ENCODE data around the gene TRPC4AP. TPM values are rescaled to one million over a fixed set of nuclear protein-coding genes. Genes with fewer than 3 reads are reported as not detected.
A peak's percentile ranks its signal among the peaks of the same experiment; 100 is the strongest.

TRPC4AP gene, protein sequence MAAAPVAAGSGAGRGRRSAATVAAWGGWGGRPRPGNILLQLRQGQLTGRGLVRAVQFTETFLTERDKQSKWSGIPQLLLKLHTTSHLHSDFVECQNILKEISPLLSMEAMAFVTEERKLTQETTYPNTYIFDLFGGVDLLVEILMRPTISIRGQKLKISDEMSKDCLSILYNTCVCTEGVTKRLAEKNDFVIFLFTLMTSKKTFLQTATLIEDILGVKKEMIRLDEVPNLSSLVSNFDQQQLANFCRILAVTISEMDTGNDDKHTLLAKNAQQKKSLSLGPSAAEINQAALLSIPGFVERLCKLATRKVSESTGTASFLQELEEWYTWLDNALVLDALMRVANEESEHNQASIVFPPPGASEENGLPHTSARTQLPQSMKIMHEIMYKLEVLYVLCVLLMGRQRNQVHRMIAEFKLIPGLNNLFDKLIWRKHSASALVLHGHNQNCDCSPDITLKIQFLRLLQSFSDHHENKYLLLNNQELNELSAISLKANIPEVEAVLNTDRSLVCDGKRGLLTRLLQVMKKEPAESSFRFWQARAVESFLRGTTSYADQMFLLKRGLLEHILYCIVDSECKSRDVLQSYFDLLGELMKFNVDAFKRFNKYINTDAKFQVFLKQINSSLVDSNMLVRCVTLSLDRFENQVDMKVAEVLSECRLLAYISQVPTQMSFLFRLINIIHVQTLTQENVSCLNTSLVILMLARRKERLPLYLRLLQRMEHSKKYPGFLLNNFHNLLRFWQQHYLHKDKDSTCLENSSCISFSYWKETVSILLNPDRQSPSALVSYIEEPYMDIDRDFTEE
- 25.3 and 36.8 TPM in 2 replicates for total RNA-seq (2014; rRNA removed; shearing (Covaris generic))

DNA sequence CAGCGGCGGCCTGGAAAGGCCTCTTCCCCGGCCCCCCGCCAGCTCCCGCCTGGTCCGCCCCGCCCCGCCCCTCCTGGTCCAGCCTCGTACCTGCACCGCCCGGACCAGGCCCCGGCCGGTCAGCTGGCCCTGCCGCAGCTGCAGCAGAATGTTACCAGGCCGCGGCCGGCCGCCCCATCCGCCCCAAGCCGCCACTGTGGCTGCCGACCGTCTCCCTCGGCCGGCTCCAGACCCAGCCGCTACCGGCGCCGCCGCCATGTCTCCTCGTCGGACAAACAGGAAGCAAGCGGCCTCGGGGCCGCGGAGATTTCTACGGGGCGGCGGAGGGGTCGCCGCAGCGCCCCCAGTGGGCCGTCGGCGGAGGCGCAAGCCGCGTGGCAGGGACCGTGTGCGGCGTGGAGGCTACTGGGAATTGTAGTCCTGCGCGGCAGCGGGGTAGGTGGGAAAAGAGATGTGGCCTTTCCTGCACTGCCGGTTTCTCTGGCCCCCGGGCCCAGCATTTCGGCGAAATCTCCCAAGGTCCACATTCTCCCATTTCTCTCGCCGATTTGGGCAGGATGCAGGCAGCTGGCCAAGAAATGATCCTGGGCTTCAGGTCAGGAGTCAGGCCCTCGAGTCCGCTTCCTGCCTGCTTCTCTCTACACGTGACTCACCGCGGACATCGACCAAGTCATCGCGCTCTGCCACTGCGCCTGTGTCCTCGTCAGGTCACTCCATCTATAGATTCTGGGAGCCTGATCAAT is at the start of gene TRPC4AP:
Gene TRPC4AP, minus strand, starts transcription at position 284 of the 743 bp plus-strand sequence. Its CDS starts 26 bp downstream, at position 258.
- Histone ChIP-seq H3K27me3 (replicated peaks) (no peaks in the 10 kb centered on the region), H3K4me1 (replicated peaks) (peaks cover 23% of the 10 kb centered on the region), H3K27ac (peak within 1 kb of the TSS; percentile 87), H3K9me3 (replicated peaks) (no peaks in the 10 kb centered on the region), H3K36me3 (peaks cover 20% of the 10 kb centered on the region), H3K4me3 (peak within 1 kb of the TSS; percentile 84)
- peak; percentile 87 to 97 for DNase-seq (ENCODE audit: low read depth in 1 of 2, low spot score in 2 of 2)

- peaks cover 5% of the 10 kb centered on the region; the same call in 1 of the 2 replicates for H3K4me1 ChIP-seq (replicated peaks)
- no peaks in the 10 kb centered on the region for H3K9me3 ChIP-seq (replicated peaks)
- H3K36me3 ChIP-seq, result peaks cover 49% of the 10 kb centered on the region
- no peak for DNase-seq (ENCODE audit: low read depth in 1 of 2, low spot score in 2 of 2)
- H3K4me3 ChIP-seq, result no peak overlapping the region
- no peaks in the 10 kb centered on the region for H3K27me3 ChIP-seq (replicated peaks)
- H3K27ac ChIP-seq, result no peak overlapping the region
Measured at GRCh38 chr20:35135867-35136586, 43.4 kb upstream of the TRPC4AP start.

DNA sequence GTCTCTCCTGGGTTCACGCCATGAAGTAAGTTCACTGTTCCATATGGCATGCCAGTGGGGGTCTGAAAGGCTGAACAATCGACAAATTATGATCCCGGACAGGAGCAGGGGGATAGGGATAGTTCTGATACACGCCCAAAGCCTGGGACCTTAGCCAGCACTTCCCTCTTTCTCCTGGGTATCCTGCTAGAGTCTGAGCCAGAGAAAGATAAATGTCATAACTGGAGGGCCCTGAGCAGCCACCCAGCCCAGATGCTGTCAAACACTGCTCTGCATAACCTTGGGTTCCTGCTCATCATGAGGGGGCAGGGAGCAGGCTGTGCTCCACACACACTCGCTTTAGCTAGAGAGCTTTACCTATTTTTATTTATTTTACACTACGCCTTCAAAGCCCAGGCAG is 42.3 kb upstream of the TRPC4AP start:
- Histone ChIP-seq H3K27me3 (replicated peaks) (no peaks in the 10 kb centered on the region), H3K27ac (no peak overlapping the region)
- DNase-seq (ENCODE audit: low read depth in 1 of 2, low spot score in 2 of 2), result no peak

DNA sequence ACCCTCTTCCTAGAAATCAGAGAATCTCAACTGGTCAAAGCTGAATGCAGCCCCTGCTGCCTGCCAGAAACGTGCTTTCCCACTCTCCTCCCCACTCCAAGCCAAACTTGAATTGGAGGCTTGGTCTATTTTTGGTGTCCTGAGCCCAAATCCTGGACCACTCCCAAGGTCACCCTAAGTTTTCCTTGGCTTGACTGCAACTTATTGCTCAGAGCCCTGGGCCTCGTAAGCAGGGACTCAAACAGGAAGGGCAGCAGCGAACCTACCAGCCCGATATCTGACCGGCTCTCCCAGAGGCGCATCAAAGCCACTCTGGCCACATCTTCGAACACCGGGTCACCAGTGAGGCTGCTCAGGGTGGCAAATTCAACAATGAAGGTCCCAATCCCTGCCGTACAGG is 41.9 kb upstream of the TRPC4AP start:
- Histone ChIP-seq H3K36me3 (peaks cover 45% of the 10 kb centered on the region), H3K27ac (no peak overlapping the region), H3K4me3 (no peak overlapping the region), H3K27me3 (replicated peaks) (no peaks in the 10 kb centered on the region), H3K4me1 (replicated peaks) (peaks cover 12% of the 10 kb centered on the region), H3K9me3 (replicated peaks) (no peaks in the 10 kb centered on the region)
- DNase-seq (ENCODE audit: low read depth in 1 of 2, low spot score in 2 of 2), result no peak

More for the DNA sequence above, 42.3 kb upstream of the TRPC4AP start:
- H3K4me3 ChIP-seq, result no peak overlapping the region
- no peaks in the 10 kb centered on the region for H3K9me3 ChIP-seq (replicated peaks)
- H3K36me3 ChIP-seq, result peaks cover 48% of the 10 kb centered on the region
- H3K4me1 ChIP-seq (replicated peaks), result peaks cover 8% of the 10 kb centered on the region

- peaks cover 45% of the 10 kb centered on the region for H3K36me3 ChIP-seq
- no peak for DNase-seq (ENCODE audit: low read depth in 1 of 2, low spot score in 2 of 2)
- no peaks in the 10 kb centered on the region for H3K27me3 ChIP-seq (replicated peaks)
- H3K4me1 ChIP-seq (replicated peaks), result peaks cover 18% of the 10 kb centered on the region
- H3K9me3 ChIP-seq (replicated peaks), result no peaks in the 10 kb centered on the region
- no peak overlapping the region for H3K27ac ChIP-seq
- no peak overlapping the region for H3K4me3 ChIP-seq
Measured at GRCh38 chr20:35133735-35134134, 41.1 kb upstream of the TRPC4AP start.

- no peaks in the 10 kb centered on the region for H3K9me3 ChIP-seq (replicated peaks)
- no peak overlapping the region for H3K27ac ChIP-seq
- no peak overlapping the region for H3K4me3 ChIP-seq
- H3K4me1 ChIP-seq (replicated peaks), result peaks cover 18% of the 10 kb centered on the region
- peaks cover 44% of the 10 kb centered on the region for H3K36me3 ChIP-seq
- H3K27me3 ChIP-seq (replicated peaks), result no peaks in the 10 kb centered on the region
- DNase-seq (ENCODE audit: low read depth in 1 of 2, low spot score in 2 of 2), result no peak
Measured at GRCh38 chr20:35133031-35133430, 40.4 kb upstream of the TRPC4AP start.

GRCh38 chr20:35131934-35132333 is 39.3 kb upstream of the TRPC4AP start:
- Histone ChIP-seq H3K4me3 (no peak overlapping the region), H3K27me3 (replicated peaks) (no peaks in the 10 kb centered on the region), H3K27ac (no peak overlapping the region), H3K9me3 (replicated peaks) (no peaks in the 10 kb centered on the region), H3K4me1 (replicated peaks) (peaks cover 18% of the 10 kb centered on the region), H3K36me3 (peaks cover 40% of the 10 kb centered on the region)
- DNase-seq (ENCODE audit: low read depth in 1 of 2, low spot score in 2 of 2), result no peak

DNA sequence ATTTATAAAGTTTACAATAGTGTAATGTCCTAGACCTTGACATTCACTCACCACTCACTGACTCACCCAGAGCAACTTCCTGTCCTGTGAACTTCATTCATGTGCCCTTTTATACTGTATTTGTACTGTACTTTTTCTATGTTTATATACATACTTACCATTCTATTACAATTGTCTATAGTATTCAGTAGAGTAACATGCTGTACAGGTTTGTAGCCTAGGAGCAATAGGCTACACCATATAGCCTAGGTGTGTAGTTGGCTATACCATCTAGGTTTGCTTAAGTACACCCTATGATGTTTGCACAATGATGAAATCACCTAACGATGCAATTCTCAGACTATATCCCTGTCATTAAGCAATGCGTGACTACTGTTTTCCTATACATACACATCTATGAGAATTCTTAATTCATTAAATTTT is 37.1 kb upstream of the TRPC4AP start:
- H3K27ac ChIP-seq, result peak overlapping the region; percentile 41
- no peak overlapping the region for H3K4me3 ChIP-seq
- no peaks in the 10 kb centered on the region for H3K27me3 ChIP-seq (replicated peaks)
- no peaks in the 10 kb centered on the region; the same call in 1 of the 2 replicates for H3K9me3 ChIP-seq (replicated peaks)
- DNase-seq (ENCODE audit: low read depth in 1 of 2, low spot score in 2 of 2), result peak in 1 of 2 experiments; percentile 40
- H3K4me1 ChIP-seq (replicated peaks), result peaks cover 13% of the 10 kb centered on the region
- H3K36me3 ChIP-seq, result peaks cover 31% of the 10 kb centered on the region

- H3K27ac ChIP-seq, result no peak overlapping the region
- H3K27me3 ChIP-seq (replicated peaks), result no peaks in the 10 kb centered on the region
- H3K9me3 ChIP-seq (replicated peaks), result no peaks in the 10 kb centered on the region; the same call in 1 of the 2 replicates
- DNase-seq (ENCODE audit: low read depth in 1 of 2, low spot score in 2 of 2), result no peak
- no peak overlapping the region for H3K4me3 ChIP-seq
- peaks cover 21% of the 10 kb centered on the region for H3K36me3 ChIP-seq
- H3K4me1 ChIP-seq (replicated peaks), result peaks cover 17% of the 10 kb centered on the region
Measured at GRCh38 chr20:35125753-35126152, 33.1 kb upstream of the TRPC4AP start.

- Histone ChIP-seq H3K27me3 (replicated peaks) (no peaks in the 10 kb centered on the region), H3K36me3 (peaks cover 33% of the 10 kb centered on the region)
Measured at GRCh38 chr20:35122756-35123405, 30.3 kb upstream of the TRPC4AP start.

GRCh38 chr20:35121186-35121585 is 28.6 kb upstream of the TRPC4AP start:
- Histone ChIP-seq H3K4me3 (no peak overlapping the region), H3K36me3 (peaks cover 27% of the 10 kb centered on the region), H3K27me3 (replicated peaks) (no peaks in the 10 kb centered on the region), H3K27ac (no peak overlapping the region), H3K9me3 (replicated peaks) (no peaks in the 10 kb centered on the region; the same call in 1 of the 2 replicates), H3K4me1 (replicated peaks) (peaks cover 33% of the 10 kb centered on the region)
- DNase-seq (ENCODE audit: low read depth in 1 of 2, low spot score in 2 of 2), result no peak

More at GRCh38 chr20:35122756-35123405, 30.3 kb upstream of the TRPC4AP start:
- no peak for DNase-seq (ENCODE audit: low read depth in 1 of 2, low spot score in 2 of 2)
- H3K9me3 ChIP-seq (replicated peaks), result no peaks in the 10 kb centered on the region; the same call in 1 of the 2 replicates
- no peak overlapping the region for H3K27ac ChIP-seq
- no peak overlapping the region for H3K4me3 ChIP-seq
- peaks cover 16% of the 10 kb centered on the region for H3K4me1 ChIP-seq (replicated peaks)

- 0 out of 2 replicates have a peak overlapping the region, but pooled peaks have one; percentile 20 for H3K27ac ChIP-seq
- DNase-seq (ENCODE audit: low read depth in 1 of 2, low spot score in 2 of 2), result peak; percentile 51 to 60
Measured at GRCh38 chr20:35120012-35120701, 27.6 kb upstream of the TRPC4AP start.

More at GRCh38 chr20:35120012-35120701, 27.6 kb upstream of the TRPC4AP start:
- H3K4me3 ChIP-seq, result no peak overlapping the region
- H3K27me3 ChIP-seq (replicated peaks), result no peaks in the 10 kb centered on the region
- H3K36me3 ChIP-seq, result peaks cover 30% of the 10 kb centered on the region
- H3K4me1 ChIP-seq (replicated peaks), result peaks cover 33% of the 10 kb centered on the region
- H3K9me3 ChIP-seq (replicated peaks), result no peaks in the 10 kb centered on the region
